HepG2 (cell line): ENCODE measurements around the gene DYDC2. TPM values are rescaled to one million over a fixed set of nuclear protein-coding genes. Genes with fewer than 3 reads are reported as not detected.

Source experiments
- AHR ChIP-seq: IDR thresholded peaks from 2 replicates; pipeline ENCODE4 v1.6.1; 2018; ENCODE audit warnings: missing genetic modification reagents, missing compliant biosample characterization
- DPF2 ChIP-seq: sonication (generic); formaldehyde crosslinking; IDR thresholded peaks from 2 replicates; pipeline ENCODE4 v1.4.0; 2020; ENCODE audit warnings: mild to moderate bottlenecking, low read depth, missing genetic modification reagents, borderline replicate concordance
- FOXK1 ChIP-seq: sonication (generic); formaldehyde crosslinking; IDR thresholded peaks from 2 replicates; pipeline ENCODE4 v1.4.0; 2020; ENCODE audit warnings: low read depth, missing genetic modification reagents, borderline replicate concordance
- NFAT5 ChIP-seq: sonication (generic); formaldehyde crosslinking; IDR thresholded peaks from 2 replicates; pipeline ENCODE4 v1.4.0; 2020; ENCODE audit warnings: missing genetic modification reagents
- ONECUT2 ChIP-seq: sonication (generic); formaldehyde crosslinking; IDR thresholded peaks from 2 replicates; pipeline ENCODE4 v1.4.0; 2020; ENCODE audit warnings: missing genetic modification reagents
- RCOR2 ChIP-seq: IDR thresholded peaks from 2 replicates; pipeline ENCODE4 v1.6.1; 2016; ENCODE audit warnings: missing biosample characterization, missing genetic modification reagents
- TBP ChIP-seq: sonication (generic); formaldehyde crosslinking; IDR thresholded peaks from 2 replicates; pipeline ENCODE4 v1.5.0; 2020; ENCODE audit warnings: missing genetic modification reagents
- TCF7 ChIP-seq: sonication (generic); IDR thresholded peaks from 2 replicates; pipeline ENCODE4 v1.6.1; 2016; ENCODE audit warnings: antibody characterized with exemption, low read depth
- TOE1 ChIP-seq: sonication (generic); formaldehyde crosslinking; IDR thresholded peaks from 2 replicates; pipeline ENCODE4 v1.4.0; 2020; ENCODE audit warnings: mild to moderate bottlenecking, missing genetic modification reagents
- ZNF121 ChIP-seq: sonication (generic); formaldehyde crosslinking; IDR thresholded peaks from 2 replicates; pipeline ENCODE4 v1.5.0; 2020; ENCODE audit warnings: mild to moderate bottlenecking, missing genetic modification reagents
- ZNF234 ChIP-seq: sonication (generic); formaldehyde crosslinking; conservative IDR thresholded peaks from 2 replicates; pipeline ENCODE4 v1.5.1; 2020; ENCODE audit warnings: mild to moderate bottlenecking, missing genetic modification reagents
- ZNF335 ChIP-seq: sonication (generic); formaldehyde crosslinking; IDR thresholded peaks from 2 replicates; pipeline ENCODE4 v1.4.0; 2020; ENCODE audit warnings: missing genetic modification reagents
- ZNF382 ChIP-seq: sonication (generic); formaldehyde crosslinking; IDR thresholded peaks from 2 replicates; pipeline ENCODE4 v1.5.0; 2020; ENCODE audit warnings: missing genetic modification reagents, mild to moderate bottlenecking, borderline replicate concordance
- ZNF513 ChIP-seq: sonication (generic); formaldehyde crosslinking; conservative IDR thresholded peaks from 2 replicates; pipeline ENCODE4 v1.5.0; 2020; ENCODE audit warnings: missing genetic modification reagents
- polyA plus RNA-seq, 8 experiments: library from polyadenylated mRNA; depleted of rRNA in 3 of 8; stranded (reverse) in 7 of 8; unstranded in 1 of 8; fragments of >200 nt; fragmentation: Illumina TruSeq in 4 of 8; extraction: Trizol in 4 of 8; gene quantifications; 2 replicates each; pipeline versions ENCODE4 v1.2.1 to v1.2.3, GENCODE V29; 2011 to 2016; ENCODE audit warnings: low read depth in 4 of 8, missing spikeins in 1 of 8, mixed read lengths in 1 of 8; ENCODE audit not compliant: insufficient read depth in 1 of 8
- total RNA-seq, 5 experiments: library from RNA; depleted of rRNA; stranded (reverse); fragments of >200 nt; fragmentation: Illumina TruSeq; extraction: Trizol; gene quantifications; 2 replicates each; pipeline ENCODE4 v1.2.3, GENCODE V29; 2016; ENCODE audit warnings: low read depth in 1 of 5
- TF ChIP-seq, protein P1 (sequence below): sonication (generic); formaldehyde crosslinking; IDR thresholded peaks from 2 replicates; pipeline ENCODE4 v1.8.0; 2022; ENCODE audit warnings: mild to moderate bottlenecking, missing genetic modification reagents, moderate library complexity
- TF ChIP-seq, protein P2 (sequence below): sonication (generic); formaldehyde crosslinking; IDR thresholded peaks from 2 replicates; pipeline ENCODE4 v1.8.0; 2022; ENCODE audit warnings: mild to moderate bottlenecking, missing genetic modification reagents, borderline replicate concordance
- TF ChIP-seq, protein P3 (sequence below), 2 experiments: fragments of 450-650 bp in 1 of 2; sonication (generic) in 1 of 2; formaldehyde crosslinking; IDR thresholded peaks; 2 replicates each; pipeline versions ENCODE4 v1.5.0 to v1.8.0; 2020 to 2022; ENCODE audit warnings: mild to moderate bottlenecking in 1 of 2, missing genetic modification reagents in 1 of 2

Gene DYDC2
- total and polyA plus RNA-seq, 2 of the 13 experiments (the other 11 are each of a cell fraction or from before 2014, with no cell fraction given), result 0.98 to 2.3 TPM

- TF ChIP-seq NFAT5 (CRISPR knock-in tag), result no peak
- TF ChIP-seq AHR (CRISPR knock-in tag), result no peak
- TF ChIP-seq DPF2 (CRISPR knock-in tag), result no peak
- TF ChIP-seq ZNF335 (CRISPR knock-in tag), result peak; percentile 49; the same call in 1 of the 2 replicates
- no peak for TF ChIP-seq TOE1 (CRISPR knock-in tag)
- TF ChIP-seq ZNF234 (CRISPR knock-in tag), result no peak; the same call in 1 of the 2 replicates
- TF ChIP-seq, protein P1, sequence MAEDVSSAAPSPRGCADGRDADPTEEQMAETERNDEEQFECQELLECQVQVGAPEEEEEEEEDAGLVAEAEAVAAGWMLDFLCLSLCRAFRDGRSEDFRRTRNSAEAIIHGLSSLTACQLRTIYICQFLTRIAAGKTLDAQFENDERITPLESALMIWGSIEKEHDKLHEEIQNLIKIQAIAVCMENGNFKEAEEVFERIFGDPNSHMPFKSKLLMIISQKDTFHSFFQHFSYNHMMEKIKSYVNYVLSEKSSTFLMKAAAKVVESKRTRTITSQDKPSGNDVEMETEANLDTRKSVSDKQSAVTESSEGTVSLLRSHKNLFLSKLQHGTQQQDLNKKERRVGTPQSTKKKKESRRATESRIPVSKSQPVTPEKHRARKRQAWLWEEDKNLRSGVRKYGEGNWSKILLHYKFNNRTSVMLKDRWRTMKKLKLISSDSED, result no peak
- no peak; the same call in 1 of the 2 replicates for TF ChIP-seq ZNF121 (CRISPR knock-in tag)
- 0 out of 2 replicates have a peak, but pooled peaks have one; percentile 24 for TF ChIP-seq TBP (CRISPR knock-in tag)
- no peak for TF ChIP-seq FOXK1 (CRISPR knock-in tag)
- no peak for TF ChIP-seq ONECUT2 (CRISPR knock-in tag)
- no peak for TF ChIP-seq ZNF513 (CRISPR knock-in tag)
- TF ChIP-seq, protein P2, sequence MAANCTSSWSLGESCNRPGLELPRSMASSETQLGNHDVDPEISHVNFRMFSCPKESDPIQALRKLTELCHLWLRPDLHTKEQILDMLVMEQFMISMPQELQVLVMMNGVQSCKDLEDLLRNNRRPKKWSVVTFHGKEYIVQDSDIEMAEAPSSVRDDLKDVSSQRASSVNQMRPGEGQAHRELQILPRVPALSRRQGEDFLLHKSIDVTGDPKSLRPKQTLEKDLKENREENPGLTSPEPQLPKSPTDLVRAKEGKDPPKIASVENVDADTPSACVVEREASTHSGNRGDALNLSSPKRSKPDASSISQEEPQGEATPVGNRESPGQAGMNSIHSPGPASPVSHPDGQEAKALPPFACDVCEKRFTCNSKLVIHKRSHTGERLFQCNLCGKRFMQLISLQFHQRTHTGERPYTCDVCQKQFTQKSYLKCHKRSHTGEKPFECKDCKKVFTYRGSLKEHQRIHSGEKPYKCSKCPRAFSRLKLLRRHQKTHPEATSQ (CRISPR knock-in tag), result no peak
- TF ChIP-seq, protein P3, sequence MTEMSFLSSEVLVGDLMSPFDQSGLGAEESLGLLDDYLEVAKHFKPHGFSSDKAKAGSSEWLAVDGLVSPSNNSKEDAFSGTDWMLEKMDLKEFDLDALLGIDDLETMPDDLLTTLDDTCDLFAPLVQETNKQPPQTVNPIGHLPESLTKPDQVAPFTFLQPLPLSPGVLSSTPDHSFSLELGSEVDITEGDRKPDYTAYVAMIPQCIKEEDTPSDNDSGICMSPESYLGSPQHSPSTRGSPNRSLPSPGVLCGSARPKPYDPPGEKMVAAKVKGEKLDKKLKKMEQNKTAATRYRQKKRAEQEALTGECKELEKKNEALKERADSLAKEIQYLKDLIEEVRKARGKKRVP (CRISPR knock-in tag; IDR thresholded peaks at IDR 0.05), result no peak
- TF ChIP-seq RCOR2 (CRISPR knock-in tag), result no peak
- TF ChIP-seq TCF7, result no peak
- no peak for TF ChIP-seq ZNF382 (CRISPR knock-in tag)
Observed at GRCh38 chr10:80408242-80409101, 51.9 kb downstream of the DYDC2 start, which contains the start of gene PRXL2A (continued).
